HG02623 (cell line): ENCODE measurements around the gene GLRA3.
"Not testable (repeated sequence)": the region's sequence is repeated elsewhere in the genome, so short reads cannot be mapped to it uniquely, and the experiment has no call there.

Experiments used
- ATAC-seq: cut with Tn5 transposase; IDR thresholded peaks from one replicate; pipeline ENCODE4 v1.9.1; 2021; ENCODE audit warnings: moderate library complexity; ENCODE audit not compliant: unreplicated experiment

The GLRA3 gene

GRCh38 chr4:174813292-174813691 lies 15.8 kb downstream of the GLRA3 start:
- no peak for ATAC-seq

- no peak for ATAC-seq
Observed at GRCh38 chr4:174810834-174811233, 18.2 kb downstream of the GLRA3 start.

- no peak for ATAC-seq
Observed at GRCh38 chr4:174808836-174809235, 20.2 kb downstream of the GLRA3 start.

GRCh38 chr4:174808119-174808518 lies 20.9 kb downstream of the GLRA3 start:
- ATAC-seq, result no peak

GRCh38 chr4:174805746-174806145 lies 23.3 kb downstream of the GLRA3 start:
- ATAC-seq, result no peak

GRCh38 chr4:174794543-174795094 lies 34.4 kb downstream of the GLRA3 start:
- no peak for ATAC-seq

DNA sequence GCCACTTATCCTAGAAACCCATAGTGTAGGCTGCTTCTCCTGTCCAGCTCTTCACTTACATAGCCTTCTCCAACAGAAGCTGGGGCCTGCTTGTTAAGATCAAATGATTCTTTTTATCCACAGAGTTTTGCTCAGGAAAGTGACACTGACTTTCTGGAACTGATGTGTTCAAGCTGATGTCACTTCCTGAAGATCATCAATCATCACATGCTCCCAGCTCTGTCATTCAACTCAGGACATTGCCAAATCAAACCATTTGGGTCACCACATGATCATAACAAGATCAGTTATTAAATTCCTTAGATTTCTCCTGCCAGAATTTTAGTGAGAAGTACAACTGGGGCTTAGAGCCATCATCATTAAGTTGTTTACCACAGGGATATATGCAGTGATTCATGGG lies 39.4 kb downstream of the GLRA3 start:
- ATAC-seq, result no peak

DNA sequence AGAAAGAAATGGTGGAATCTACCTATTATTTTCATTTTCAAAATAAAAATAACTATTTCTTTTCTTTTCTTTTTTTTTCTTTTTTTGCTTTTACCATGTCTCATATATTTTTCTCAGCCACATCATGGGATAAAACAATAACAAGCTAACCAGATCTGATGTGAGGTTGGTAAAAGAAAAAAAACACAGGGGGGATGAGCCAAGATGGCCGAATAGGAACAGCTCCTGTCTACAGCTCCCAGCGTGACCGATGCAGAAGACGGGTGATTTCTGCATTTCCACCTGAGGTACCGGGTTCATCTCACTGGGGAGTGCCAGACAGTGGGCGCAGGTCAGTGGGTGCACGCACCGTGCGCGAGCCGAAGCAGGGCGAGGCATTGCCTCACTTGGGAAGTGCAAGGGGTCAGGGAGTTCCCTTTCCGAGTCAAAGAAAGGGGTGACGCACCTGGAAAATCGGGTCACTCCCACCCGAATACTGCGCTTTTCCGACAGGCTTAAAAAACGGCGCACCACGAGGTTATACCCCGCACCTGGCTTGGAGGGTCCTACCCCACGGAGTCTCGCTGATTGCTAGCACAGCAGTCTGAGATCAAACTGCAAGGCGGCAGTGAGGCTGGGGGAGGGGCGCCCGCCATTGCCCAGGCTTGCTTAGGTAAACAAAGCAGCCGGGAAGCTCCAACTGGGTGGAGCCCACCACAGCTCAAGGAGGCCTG lies 50.6 kb downstream of the GLRA3 start:
- not testable (repeated sequence) for ATAC-seq

GRCh38 chr4:174775366-174775765 lies 53.7 kb downstream of the GLRA3 start:
- no peak for ATAC-seq

GRCh38 chr4:174764105-174764729 lies 64.8 kb downstream of the GLRA3 start:
- peak; percentile 75 for ATAC-seq

- peak; percentile 56 for ATAC-seq
Observed at GRCh38 chr4:174763454-174764104, 65.5 kb downstream of the GLRA3 start.

- ATAC-seq, result no peak
Observed at GRCh38 chr4:174761451-174761850, 67.6 kb downstream of the GLRA3 start.

DNA sequence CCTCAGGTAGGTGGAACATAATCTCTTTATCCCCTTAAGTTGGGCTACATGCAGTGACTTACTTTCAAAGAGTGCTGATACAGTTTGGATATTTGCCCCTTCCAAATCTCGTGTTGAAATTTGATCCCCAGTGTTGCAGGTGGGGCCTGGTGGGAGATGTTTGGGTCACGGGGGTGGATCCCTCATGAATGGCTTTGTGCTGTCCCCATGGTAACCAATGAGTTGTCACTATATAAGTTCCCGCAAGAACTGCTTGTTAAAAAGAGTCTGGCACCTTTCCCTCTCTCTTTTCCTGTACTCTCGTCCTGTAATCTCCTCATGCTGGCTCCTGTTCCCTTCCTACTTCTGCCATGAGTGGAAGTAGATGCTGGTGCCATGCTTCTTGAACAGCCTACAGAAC lies 71.3 kb downstream of the GLRA3 start:
- ATAC-seq, result no peak

DNA sequence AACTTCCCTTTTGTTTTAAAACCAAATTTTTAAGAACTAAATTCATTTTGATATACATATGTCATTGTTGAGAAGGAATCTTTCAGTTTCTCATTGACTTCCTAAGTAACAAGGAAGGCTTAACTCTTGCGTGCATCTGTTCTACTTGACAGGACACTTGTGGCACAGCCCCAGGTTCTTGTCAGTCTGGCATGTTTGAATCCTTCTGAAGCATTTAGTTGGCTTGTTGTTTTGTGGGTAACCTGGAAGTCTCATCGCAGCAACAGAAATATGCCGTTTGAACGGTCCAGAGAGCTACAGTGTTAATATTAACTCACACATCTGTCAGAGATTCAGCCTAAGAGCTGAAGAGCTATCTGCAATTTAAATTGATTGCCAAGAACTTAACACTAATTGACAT lies 76.0 kb downstream of the GLRA3 start:
- ATAC-seq, result no peak

- ATAC-seq, result no peak
Observed at GRCh38 chr4:174752026-174752425, 77.0 kb downstream of the GLRA3 start.

DNA sequence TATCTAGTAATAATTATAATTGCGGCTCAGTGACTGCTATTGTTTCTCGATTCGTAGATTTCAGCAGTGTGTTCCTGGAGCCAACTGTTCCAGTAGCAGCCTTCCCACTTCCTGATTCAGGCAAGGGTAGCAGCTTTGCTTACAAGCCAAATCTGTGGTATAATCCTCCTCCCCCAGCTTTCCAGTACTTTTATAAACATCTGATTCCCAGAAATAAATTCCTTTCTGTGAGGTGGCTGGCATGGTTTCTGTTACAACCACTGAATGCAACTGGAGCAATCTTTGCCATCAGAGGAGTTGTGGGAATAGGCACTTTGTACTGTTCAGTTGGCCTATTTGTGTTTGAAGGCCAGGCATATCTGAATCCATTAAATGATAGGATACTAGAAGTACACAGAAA lies 80.0 kb downstream of the GLRA3 start:
- ATAC-seq, result no peak

DNA sequence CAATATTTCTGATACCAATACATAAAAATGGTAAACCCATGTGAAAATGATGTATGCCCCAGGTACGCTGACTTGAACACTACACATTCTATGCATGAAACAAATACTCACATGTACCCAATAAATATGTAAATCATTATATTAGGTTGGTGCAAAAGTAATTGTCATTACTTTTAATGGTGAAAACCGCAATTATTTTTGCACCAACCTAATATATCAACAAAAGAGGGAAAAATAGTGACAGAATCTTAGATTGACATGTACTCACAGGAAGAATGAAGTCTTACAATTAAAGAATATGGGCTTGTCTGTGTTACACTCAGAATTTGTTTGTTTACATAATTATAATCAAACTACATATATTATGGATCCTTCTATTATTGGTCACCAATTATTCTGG lies 82.3 kb downstream of the GLRA3 start:
- ATAC-seq, result no peak

- no peak for ATAC-seq
Observed at GRCh38 chr4:174742561-174742960, 86.5 kb downstream of the GLRA3 start.

- ATAC-seq, result no peak
Observed at GRCh38 chr4:174739576-174739975, 89.5 kb downstream of the GLRA3 start.

GRCh38 chr4:174734181-174734580 lies 94.9 kb downstream of the GLRA3 start:
- ATAC-seq, result no peak

GRCh38 chr4:174717828-174718227 lies 111.2 kb downstream of the GLRA3 start:
- ATAC-seq, result no peak
